GM18507 (cell line): ENCODE measurements around the gene SH3GL3.

Experiments used
- DNase-seq: peaks from one replicate; pipeline ENCODE4 v3.0.0; 2011; ENCODE audit warnings: low read depth; ENCODE audit not compliant: insufficient read length; ENCODE audit errors: extremely low spot score
- FAIRE-seq: peaks from 2 replicates; lab custom pipeline; 2011; peaks lifted over from hg19 to GRCh38; lab: Jason Lieb, UNC

Gene SH3GL3

DNA sequence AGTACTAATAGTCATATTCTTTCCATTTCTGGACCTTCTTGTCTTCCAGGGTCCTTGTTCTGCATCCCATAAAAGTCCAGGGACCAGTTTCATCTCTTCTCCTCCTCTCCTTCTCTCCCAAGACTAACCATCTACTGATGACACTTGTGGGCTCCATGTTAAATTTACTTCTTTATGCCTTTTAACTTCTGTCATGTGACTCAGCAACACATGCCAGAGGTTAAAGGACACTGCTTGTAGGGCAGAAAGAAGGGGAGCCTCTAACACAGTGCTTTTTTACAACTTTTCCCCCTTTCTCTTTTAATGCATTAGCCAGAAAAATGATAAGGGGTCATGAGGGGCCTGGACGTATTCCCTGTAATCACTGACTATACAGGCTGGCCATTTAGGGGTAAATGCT lies 10.0 kb downstream of the SH3GL3 start:
- FAIRE-seq = no peak
- DNase-seq = no peak

DNA sequence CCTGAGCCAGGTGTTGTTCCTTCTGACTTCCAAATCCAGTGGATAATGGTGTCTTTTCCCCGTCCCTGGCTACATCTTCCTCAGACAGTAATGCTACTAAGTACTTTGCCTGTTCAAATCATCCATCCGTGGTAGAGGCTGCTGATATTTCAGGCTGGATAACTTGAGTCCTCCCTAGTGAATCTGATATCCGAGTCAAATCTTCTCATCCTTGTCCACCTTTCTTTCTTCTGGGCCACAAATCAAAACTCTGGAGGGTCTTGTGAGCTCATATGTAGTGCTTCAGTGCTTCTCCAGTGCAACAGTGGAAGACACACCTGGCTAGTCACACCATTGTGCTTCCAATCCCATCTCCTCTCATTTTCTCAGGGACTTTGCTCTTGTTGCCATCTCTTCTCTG lies 11.2 kb downstream of the SH3GL3 start:
- DNase-seq (no peak), FAIRE-seq (no peak)

DNA sequence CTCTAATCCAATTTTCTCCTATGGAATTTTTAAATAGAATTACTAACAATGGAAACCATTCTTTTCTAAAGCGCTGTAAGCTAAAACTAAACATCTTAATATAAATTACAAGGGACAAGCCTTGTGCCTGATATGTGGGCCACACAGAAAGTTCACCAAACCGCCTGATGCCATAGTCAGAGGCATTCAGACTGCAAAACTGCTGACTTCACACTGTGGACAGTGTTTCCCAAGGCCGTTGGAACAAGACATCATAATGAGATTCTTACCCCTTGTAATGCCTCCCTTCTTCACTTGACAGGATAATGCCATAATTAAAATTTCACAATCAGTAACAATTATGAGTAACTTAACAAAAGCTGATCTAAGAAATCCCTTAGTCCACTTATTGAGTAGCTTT lies 14.9 kb downstream of the SH3GL3 start:
- no peak for FAIRE-seq
- DNase-seq = no peak

DNA sequence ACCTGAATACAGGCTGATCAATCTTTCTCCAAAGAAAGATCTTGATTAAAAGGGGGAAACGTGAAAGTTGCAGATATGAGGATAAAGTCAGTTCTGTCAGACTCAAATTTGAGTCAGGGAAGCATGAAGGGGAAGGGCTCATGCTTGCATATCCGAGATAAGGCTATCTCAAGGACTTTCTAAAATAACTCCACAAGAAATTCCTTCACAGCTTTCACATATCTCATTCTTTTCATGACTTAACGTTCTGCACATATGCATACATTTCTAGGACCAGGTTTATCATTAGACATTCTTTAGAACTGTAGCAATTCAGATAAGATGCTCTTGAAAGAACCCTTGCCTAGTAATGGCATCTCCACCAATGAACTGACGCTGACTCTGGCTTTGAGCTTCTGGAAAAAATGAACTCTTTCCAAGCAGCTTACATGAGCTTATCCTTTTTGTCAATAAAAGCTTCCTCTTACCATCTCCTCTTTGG lies 15.9 kb downstream of the SH3GL3 start:
- no peak for FAIRE-seq
- no peak for DNase-seq

DNA sequence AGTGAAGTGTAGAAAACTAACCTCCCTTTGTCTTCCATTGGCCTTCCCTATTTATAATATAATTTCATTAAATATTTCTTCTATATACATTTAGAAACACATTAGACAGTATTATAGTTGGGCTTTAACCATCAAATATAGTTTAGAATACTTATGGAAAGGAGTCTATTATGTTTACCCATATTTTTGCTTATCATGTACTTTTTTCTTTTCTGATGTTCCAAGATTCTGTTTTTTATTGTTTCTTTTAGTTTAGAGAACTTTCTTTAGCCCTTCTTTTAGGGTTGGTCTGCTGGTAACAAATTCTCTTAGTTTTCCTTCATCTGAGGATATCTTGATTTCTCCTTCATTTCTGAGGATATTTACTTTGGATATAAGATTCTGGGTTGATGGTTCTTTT lies 23.7 kb downstream of the SH3GL3 start:
- DNase-seq (no peak), FAIRE-seq (no peak)

DNA sequence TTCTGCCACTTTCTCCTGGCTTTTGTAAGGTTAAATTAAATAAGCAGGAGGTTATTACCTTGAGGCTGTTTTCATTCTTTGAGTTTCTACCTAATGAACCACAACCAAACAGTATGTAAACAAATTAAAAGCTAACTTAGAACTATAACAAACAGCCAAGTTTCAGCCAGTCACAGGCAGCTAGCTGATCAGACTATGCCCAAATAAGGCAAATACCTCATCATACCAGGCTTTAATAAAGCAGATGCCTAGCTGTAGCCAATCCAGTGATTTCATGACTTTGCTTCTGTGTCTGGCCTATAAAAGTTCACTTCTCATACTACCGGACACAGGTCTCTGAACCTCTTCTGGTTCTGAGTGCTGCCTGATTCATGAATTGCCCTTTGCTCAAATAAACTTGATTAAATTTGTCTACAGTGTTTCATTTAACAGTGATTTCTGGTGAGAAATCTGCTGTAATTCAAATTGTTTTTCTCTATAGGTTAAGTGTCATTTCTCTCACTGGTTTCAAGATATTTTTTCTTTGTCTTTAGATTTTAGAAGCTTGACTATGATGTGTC lies 24.2 kb downstream of the SH3GL3 start:
- no peak for FAIRE-seq
- DNase-seq = no peak

DNA sequence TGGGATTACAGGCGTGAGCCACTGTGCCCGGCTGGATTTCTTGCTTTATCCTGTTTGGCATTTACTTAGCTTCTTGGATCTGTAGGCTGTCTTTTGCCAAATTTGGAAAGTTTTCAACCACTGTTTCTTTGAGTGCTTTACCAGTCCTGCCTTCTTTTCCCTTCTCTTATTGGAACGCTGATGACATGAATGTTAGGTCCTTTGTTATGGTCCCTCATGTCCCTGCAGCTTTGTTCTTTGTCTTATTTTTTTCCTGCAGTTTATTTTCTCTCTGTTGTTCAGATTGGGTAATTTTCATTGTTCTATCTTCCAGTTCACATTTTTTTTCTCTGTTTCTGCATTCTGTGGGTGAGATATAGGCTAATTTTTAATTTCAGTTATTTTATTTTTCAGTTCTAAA lies 25.0 kb downstream of the SH3GL3 start:
- no peak for DNase-seq

DNA sequence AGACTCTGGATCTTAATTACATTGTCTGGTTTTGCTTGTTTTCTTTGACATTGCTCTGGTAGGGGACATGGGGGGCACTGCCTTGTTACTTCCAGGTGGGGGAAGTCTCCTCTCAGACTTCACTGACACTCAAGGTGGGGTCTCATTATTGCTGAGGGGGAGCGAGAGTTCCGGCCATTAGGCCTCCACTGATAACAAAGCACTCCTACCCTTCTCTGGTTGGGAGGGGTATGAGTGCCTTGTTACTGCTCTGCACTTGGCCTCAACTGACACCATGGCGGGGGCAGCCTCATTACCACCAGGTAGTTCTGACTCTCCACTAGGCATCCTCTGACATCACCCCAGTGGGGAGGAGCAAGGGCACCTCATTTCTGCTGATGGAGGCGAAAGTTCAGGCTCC lies 25.7 kb downstream of the SH3GL3 start:
- no peak for FAIRE-seq

More for the DNA sequence above, 25.0 kb downstream of the SH3GL3 start:
- no peak for FAIRE-seq

DNA sequence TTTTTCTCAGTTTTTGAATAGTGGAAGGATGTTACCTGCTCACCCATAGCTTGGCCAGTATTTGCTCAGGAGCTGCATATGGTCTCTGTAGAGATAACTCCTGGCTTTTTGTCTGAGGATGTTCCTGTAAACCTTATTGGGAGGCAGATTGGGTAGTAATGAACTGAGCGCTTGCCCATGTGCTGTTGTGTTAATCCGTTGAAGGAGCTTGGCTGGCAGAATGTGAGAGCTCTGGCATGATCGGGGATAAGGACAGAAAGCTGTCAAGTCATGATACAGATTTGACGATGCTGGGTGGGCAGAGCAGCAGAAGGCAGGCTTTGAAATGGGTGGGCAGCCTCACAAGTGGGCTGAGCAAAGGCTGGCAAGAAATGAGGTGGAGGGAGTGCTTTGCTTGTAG lies 27.4 kb downstream of the SH3GL3 start:
- FAIRE-seq (no peak), DNase-seq (no peak)

More for the DNA sequence above, 25.7 kb downstream of the SH3GL3 start:
- no peak for DNase-seq

DNA sequence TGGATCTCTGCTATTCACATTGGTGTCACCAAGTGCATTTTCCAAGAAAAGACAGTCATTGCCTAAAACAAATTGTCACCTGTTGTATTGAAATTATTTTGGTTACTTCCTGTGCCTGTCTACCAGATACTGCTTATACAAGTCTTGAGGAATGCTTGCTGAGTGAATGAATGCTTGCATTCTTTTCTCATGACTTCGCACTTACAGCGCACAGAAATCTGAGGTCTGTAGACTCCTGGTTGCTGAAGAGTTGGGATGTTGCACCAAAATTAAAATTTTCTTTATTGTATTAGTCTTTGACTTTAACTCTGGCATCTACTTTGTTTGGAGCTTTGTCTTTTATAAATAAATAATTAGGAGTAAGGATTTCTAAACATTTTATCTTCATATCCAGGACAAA lies 28.4 kb downstream of the SH3GL3 start:
- DNase-seq (no peak), FAIRE-seq (no peak)

DNA sequence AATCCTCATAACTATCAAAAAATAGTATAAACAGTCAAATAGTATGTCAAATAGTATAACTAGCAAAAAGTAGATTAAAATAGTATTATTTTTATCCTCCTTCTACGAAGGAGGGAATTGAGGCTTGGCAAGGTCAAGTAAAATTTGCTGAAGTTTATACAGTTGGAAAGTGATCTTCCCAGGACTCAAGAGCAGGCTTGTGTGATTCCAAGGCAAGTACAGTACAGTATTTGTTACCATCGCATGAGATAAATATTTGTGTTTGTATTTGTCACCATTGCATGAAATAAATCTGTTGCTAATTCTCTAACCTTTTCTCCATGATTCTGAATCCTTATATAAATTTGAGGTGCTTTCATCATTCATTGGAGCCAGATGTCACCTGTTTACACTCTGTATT lies 28.9 kb downstream of the SH3GL3 start:
- DNase-seq = no peak
- no peak for FAIRE-seq

DNA sequence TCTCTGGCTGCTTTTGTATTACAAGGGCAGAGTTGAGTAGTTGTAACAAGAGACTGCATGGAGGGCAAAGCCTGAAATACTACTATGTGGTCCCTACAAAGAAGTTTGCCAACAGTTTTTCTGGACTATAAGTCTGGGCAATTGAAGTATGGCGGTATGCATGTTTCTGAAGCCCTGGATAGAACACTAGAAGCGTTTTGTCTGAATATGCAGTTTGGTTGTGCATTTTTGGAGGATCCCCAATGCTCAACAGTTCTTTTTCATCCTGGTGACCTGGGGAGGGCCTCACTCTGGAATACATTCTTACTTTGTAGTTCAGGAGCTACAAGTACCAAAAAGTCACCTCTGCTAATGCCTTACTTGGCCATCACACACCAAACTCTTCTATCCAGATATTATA lies 29.6 kb downstream of the SH3GL3 start:
- DNase-seq = no peak
- FAIRE-seq = no peak

DNA sequence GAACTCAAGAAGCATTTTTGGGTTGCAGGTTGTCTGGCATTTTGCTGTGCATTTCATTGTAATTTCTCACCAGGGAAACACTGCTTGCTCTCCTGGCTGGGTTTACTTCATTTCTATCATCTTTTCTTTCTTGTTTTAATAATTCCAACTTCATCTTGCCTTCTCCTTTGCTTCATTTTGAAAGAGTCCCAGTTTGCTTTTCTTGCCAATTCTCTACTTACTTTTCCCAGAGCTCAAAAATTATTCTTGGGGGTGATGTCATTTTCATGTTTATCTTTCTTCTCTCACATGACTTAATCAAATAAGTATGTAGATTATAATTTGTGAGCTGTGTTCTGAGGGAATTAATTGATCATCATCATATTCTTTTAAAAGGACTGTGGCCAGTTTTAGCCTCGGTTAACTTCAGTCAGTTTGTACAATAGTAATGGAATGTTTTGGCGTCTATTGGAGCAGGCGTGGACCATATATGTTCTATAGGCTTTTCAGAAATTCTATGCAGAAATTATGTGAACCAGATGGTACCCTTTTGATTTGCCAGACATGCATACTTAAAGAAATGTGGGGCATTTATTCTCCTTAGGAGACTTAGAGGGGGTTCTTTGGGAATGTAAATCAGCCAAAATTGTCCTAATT lies 30.1 kb downstream of the SH3GL3 start:
- no peak for FAIRE-seq
- no peak for DNase-seq

DNA sequence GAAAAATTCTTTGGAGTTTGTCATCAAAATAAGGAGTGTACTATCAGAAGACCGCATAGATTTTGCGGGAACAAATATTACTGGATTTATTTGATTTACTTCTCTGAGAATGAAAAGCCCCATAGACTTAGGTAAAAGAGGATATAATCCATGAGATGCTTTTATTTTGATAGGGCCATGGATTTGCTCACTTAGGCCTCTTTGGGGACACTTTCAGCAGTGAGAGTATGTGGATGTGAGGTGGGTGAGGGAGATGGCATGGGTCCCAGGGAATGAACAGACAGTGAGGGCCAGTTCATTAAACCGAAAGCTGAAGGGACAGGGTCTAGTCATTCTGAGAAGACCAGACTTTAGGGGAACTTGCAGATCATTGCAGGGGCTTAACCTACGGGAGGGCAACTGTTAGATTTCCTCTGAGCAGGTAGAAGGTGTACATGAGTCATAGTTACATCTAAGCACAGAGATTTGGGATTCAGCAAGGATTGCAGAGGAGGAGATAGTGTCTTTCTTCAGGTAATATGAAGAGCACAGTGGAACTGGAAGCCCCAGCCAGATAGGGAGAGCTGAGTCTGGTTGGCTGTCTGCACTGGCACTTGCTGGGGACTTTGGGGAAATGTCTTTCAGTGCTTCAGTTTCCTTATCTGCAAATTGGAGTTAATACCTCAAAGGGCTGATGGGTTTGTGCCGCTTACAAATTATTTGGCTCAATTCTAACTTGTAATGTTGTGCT lies 30.8 kb downstream of the SH3GL3 start:
- FAIRE-seq (no peak), DNase-seq (no peak)

DNA sequence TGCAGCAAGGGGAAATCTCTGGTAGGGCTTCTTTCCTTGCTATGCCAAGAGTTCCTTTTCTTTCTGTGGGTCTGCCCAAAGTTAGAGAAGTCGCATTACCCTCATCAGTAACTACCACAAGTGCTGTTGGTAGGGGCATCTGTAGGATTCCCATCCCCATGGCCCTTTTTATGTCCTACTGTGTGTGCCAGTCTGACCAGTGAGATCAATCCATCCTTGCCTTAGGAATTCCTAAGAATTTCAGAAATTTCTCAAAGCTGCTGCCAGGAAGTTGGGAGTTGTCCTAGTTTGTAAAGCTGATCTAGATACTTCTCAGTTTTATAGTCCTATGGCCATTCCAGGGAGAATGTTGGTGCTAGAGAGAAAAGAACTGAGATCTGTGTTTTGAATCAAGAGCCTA lies 36.5 kb downstream of the SH3GL3 start:
- no peak for FAIRE-seq

DNA sequence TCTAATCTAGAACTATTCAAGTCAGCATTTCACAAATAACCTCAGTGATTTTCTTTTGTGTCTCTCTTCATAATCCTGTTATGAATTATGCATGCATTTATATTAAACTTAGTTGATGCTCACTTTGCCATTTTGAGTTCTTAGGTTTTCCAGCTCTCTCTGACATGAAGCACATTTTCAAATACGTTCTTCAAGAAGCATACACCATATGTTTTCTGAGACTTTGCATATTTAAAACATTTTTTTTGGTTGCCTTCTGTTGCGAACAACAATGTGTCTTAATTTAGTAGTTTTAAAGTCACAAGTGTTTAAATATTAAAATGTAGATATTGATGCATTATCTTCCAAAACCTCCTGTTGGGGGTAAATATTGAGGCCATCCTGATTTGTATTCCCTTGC lies 37.5 kb downstream of the SH3GL3 start:
- no peak for DNase-seq
- FAIRE-seq = no peak

More for the DNA sequence above, 36.5 kb downstream of the SH3GL3 start:
- no peak for DNase-seq

DNA sequence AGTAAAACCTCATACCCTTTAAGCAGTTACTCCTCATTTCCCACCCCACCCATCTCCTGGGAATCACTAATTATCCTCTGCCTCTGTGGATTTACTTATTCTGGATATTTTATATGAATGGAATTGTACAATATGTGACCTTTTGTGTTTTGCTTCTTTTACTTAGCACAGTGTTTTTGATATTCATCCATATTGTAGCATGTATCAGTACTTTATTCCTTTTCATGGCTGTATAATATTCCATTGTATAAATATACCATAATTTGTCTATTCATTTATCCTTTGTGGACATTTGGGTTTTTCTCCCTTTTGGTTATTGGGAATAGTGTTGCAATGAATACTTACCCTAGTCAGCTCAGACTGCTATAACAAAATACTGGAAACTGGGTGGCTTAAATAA lies 39.2 kb downstream of the SH3GL3 start:
- DNase-seq = no peak
- no peak for FAIRE-seq

DNA sequence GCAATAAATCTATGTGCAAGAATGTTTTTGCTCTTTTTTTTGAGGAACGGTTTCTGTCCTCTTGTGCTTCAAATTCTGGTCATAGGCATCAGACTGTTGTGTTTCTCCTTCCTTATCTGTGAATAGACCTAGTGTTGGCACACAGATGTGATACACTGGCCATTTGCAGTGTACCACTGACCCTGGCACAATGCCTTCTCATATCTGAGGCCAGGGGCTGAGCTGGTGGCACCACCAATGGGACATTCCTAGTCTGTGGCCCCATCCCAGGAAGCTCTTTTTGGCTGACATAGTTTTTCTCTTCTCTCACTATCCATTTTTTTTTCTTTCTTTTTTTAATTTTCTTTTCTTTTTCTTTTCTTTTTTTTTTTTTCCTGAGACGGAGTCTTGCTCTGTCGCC lies 40.4 kb downstream of the SH3GL3 start:
- DNase-seq (no peak), FAIRE-seq (no peak)

DNA sequence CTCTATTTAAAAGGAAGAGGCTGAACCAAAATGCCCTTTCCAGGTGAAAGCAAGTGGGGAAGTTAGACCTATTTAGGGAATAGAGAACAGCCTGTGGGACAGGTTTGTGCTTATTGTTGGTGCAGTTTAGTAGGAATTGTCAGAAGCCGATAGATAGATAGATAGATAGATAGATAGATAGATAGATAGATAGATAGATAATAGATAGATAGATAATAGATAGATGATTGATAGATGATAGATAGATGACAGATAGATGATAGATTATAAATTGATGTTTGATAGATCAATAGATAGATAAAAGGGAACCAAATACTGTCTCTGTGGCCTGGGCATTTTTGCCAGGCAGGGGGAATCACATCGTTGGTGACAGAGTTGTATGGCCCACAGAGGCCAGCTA lies 42.5 kb downstream of the SH3GL3 start:
- no peak for DNase-seq
- no peak for FAIRE-seq

DNA sequence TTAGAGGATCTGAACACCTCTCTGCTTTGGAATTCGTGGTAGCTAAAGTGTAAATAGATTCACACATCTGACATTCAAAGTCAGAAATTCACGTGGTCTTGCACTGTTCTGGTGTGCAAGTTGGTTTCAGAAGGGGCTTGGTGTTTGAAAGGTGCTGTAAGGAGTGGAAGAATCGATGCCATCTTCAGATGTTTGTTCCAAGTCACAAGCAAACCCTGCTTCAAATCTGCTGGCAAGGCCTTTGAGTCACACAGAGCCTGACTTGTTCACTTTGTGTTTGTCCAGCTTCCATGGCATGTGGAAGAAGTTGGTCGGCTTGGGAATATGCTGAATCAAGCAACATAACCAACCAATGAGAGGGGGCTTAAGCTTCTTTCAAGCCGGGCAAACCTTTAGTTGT lies 44.3 kb downstream of the SH3GL3 start:
- FAIRE-seq (no peak), DNase-seq (no peak)

DNA sequence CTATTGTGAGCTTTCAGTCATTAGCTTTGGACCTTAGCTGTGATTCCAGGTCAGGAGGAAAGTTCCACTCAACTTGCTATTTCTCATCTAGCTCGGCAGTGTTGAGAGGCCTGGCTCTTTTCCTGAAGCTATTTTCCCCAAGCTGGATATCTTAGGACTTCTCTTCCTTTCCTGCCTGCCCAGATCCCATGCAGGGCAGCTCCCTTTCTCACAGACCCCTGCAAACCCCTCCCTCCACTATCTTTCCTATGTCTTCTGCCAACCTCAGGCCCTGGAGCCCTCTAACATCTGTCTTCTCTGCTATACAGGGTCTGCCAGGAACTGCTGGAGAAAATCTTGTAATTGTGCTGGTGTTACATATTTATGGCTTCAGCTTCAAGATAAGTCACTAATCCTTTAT lies 49.6 kb downstream of the SH3GL3 start:
- no peak for FAIRE-seq
- no peak for DNase-seq
